Peyer's patch (tissue), 4 donors: ENCODE data around the gene FEV. TPM values are rescaled to one million over a fixed set of nuclear protein-coding genes. Genes with fewer than 3 reads are reported as not detected.
"Not testable (repeated sequence)": the region's sequence is repeated elsewhere in the genome, so short reads cannot be mapped to it uniquely, and the experiment has no call there.

Experiments used
- DNase-seq, 3 donors: peaks; one replicate each; pipeline ENCODE4 v3.0.0-alpha.2; 2017 to 2019
- H3K27ac ChIP-seq, 4 donors: fragments of 200-600 bp; sonication (generic); one replicate each; pipeline ENCODE4 v1.5.1; 2016 to 2019
- H3K27me3 ChIP-seq, 2 donors: fragments of 200-600 bp; sonication (generic); one replicate each; pipeline ENCODE4 v1.5.1; 2019
- H3K36me3 ChIP-seq, 3 donors: fragments of 200-600 bp; sonication (generic); one replicate each; pipeline ENCODE4 v1.5.1; 2016 to 2019
- H3K4me1 ChIP-seq, 4 donors: fragments of 200-600 bp; sonication (generic); one replicate each; pipeline ENCODE4 v1.5.1; 2016 to 2019
- H3K4me3 ChIP-seq, 4 donors: fragments of 200-600 bp; sonication (generic); 1 replicate in 3 of 4; 2 replicates in 1 of 4; pipeline ENCODE4 v1.5.1; 2016 to 2019; ENCODE audit warnings: mild to moderate bottlenecking in 1 of 4
- H3K9me3 ChIP-seq, 4 donors: fragments of 200-600 bp; sonication (generic); one replicate each; pipeline ENCODE4 v1.5.1; 2016 to 2019; ENCODE audit warnings: mild to moderate bottlenecking in 1 of 4
- CTCF ChIP-seq, 6 experiments: fragments of 450-650 bp in 4 of 6; fragments of 200-600 bp in 2 of 6; sonication (generic) in 1 of 6; IDR thresholded peaks; one replicate each; pipeline ENCODE4 v1.5.1; 2017 to 2019; ENCODE audit warnings: antibody characterized with exemption in 6 of 6, mild to moderate bottlenecking in 3 of 6, moderate library complexity in 1 of 6
- POLR2A ChIP-seq, 2 donors: fragments of 450-650 bp; IDR thresholded peaks; one replicate each; pipeline ENCODE4 v1.5.1; 2017; ENCODE audit warnings: antibody characterized with exemption in 2 of 2, mild to moderate bottlenecking in 2 of 2, moderate library complexity in 2 of 2
- small RNA-seq, 2 donors: library from RNA; depleted of rRNA; stranded (forward); fragments of <200 nt; gene quantifications; one replicate each; pipeline ENCODE3, GENCODE V24; 2016
- total RNA-seq, 4 donors: library from RNA; depleted of rRNA; stranded (reverse); fragments of >200 nt; gene quantifications; one replicate each; pipeline ENCODE4 v1.1.0, GENCODE V29; 2016

Gene FEV
- total RNA-seq, 4 donors from 2014 or later: 3.2 to 6.7 (median 5.1) TPM; not detected in 1

- no peaks in the 10 kb centered on the region for H3K9me3 ChIP-seq
- no peak overlapping the region for H3K4me3 ChIP-seq
- DNase-seq: no peak
- TF ChIP-seq POLR2A (IDR thresholded peaks at IDR 0.05): no peak
- no peak for TF ChIP-seq CTCF (IDR thresholded peaks at IDR 0.05)
- no peaks in the 10 kb centered on the region for H3K4me1 ChIP-seq
- H3K27me3 ChIP-seq: no peaks in the 10 kb centered on the region
- H3K36me3 ChIP-seq: no peaks in the 10 kb centered on the region
- no peak overlapping the region for H3K27ac ChIP-seq
Observed at GRCh38 chr2:218952160-218952559, 32.8 kb downstream of the FEV start.

- Histone ChIP-seq H3K27ac (no peak overlapping the region), H3K27me3 (no peaks in the 10 kb centered on the region), H3K36me3 (no peaks in the 10 kb centered on the region), H3K4me1 (no peaks in the 10 kb centered on the region), H3K4me3 (no peak overlapping the region), H3K9me3 (no peaks in the 10 kb centered on the region)
- DNase-seq: no peak
- no peak for TF ChIP-seq POLR2A (IDR thresholded peaks at IDR 0.05)
- no peak for TF ChIP-seq CTCF (IDR thresholded peaks at IDR 0.05)
Observed at GRCh38 chr2:218946621-218947020, 38.4 kb downstream of the FEV start.

- Histone ChIP-seq H3K4me3 (no peak overlapping the region), H3K27me3 (no peaks in the 10 kb centered on the region), H3K27ac (no peak overlapping the region), H3K9me3 (no peaks in the 10 kb centered on the region), H3K36me3 (no peaks in the 10 kb centered on the region), H3K4me1 (no peaks in the 10 kb centered on the region)
- TF ChIP-seq CTCF (IDR thresholded peaks at IDR 0.05) (no peak), POLR2A (IDR thresholded peaks at IDR 0.05) (no peak)
- DNase-seq: no peak
Observed at GRCh38 chr2:218944759-218945404, 40.1 kb downstream of the FEV start.

DNA sequence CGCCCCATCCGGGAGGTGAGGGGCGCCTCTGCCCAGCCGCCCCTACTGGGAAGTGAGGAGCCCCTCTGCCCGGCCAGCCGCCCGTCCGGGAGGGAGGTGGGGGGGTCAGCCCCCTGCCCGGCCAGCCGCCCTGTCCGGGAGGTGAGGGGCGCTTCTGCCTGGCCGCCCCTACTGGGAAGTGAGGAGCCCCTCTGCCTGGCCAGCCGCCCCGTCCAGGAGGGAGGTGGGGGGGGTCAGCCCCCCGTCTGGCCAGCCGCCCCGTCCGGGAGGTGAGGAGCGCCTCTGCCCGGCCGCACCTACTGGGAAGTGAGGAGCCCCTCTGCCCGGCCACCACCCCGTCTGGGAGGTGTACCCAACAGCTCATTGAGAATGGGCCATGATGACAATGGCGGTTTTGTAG lies 53.2 kb downstream of the FEV start:
- not testable (repeated sequence) for H3K36me3 ChIP-seq, H3K4me3 ChIP-seq, H3K4me1 ChIP-seq, H3K9me3 ChIP-seq, DNase-seq, H3K27me3 ChIP-seq, H3K27ac ChIP-seq

Small RNA genes within 50 kb of the gene (small RNA-seq; reads per million reads assigned to genes)
- gene MIR375: 5,925 to 25,102 reads per million in 2 donors

Other genes with a start within 250 kb of the FEV start
- gene CYP27A1, start 203.0 kb downstream of the FEV start, total RNA-seq: 100 to 1,000 TPM in 3 of 4 donors, 10 to 100 TPM in 1; 68.5 to 277 (median 168) TPM
- gene PRKAG3, start 153.4 kb downstream of the FEV start, total RNA-seq: not detected
- not detected for gene WNT6, start 125.4 kb downstream of the FEV start, total RNA-seq
- 1 to 10 TPM in 1 of 4 donors, under 1 TPM in 1, not detected in 2; 0.27 to 2.5 TPM for gene WNT10A, start 104.3 kb downstream of the FEV start, total RNA-seq
- 1 to 10 TPM in 1 of 4 donors, under 1 TPM in 2, not detected in 1; 0.54 to 1.1 (median 0.95) TPM for gene CDK5R2, start 25.5 kb downstream of the FEV start, total RNA-seq
- gene CRYBA2, start 8.2 kb upstream of the FEV start, total RNA-seq: 10 to 100 TPM in 1 of 4 donors, 1 to 10 TPM in 2, not detected in 1; 2.4 to 14.2 (median 9.4) TPM
- gene CFAP65, start 56.3 kb upstream of the FEV start, total RNA-seq: 1 to 10 TPM in 2 of 4 donors, not detected in 2; 1.5 to 3.6 TPM
- 100 to 1,000 TPM in 1 of 4 donors, 10 to 100 TPM in 3; 14.0 to 124 (median 71.1) TPM for gene IHH, start 75.7 kb upstream of the FEV start, total RNA-seq
- 10 to 100 TPM; 28.1 to 91.6 (median 67.2) TPM for gene NHEJ1, start 175.6 kb upstream of the FEV start, total RNA-seq
- 100 to 1,000 TPM in 1 of 4 donors, 10 to 100 TPM in 2, 1 to 10 TPM in 1; 5.0 to 111 (median 62.8) TPM for gene SLC23A3, start 184.8 kb upstream of the FEV start, total RNA-seq
- 10 to 100 TPM; 14.0 to 94.0 (median 77.4) TPM for gene CNPPD1, start 191.7 kb upstream of the FEV start, total RNA-seq
- gene RETREG2, start 193.1 kb upstream of the FEV start, total RNA-seq: 10 to 100 TPM; 44.6 to 80.3 (median 76.2) TPM
- 100 to 1,000 TPM in 3 of 4 donors, 10 to 100 TPM in 1; 43.7 to 129 (median 112) TPM for gene ZFAND2B, start 221.6 kb upstream of the FEV start, total RNA-seq
- gene ABCB6, start 233.8 kb upstream of the FEV start, total RNA-seq: 10 to 100 TPM; 18.0 to 42.1 (median 33.3) TPM
- 100 to 1,000 TPM in 1 of 4 donors, 10 to 100 TPM in 3; 23.1 to 107 (median 96.0) TPM for gene ATG9A, start 244.5 kb upstream of the FEV start, total RNA-seq
- gene ANKZF1, start 244.6 kb upstream of the FEV start, total RNA-seq: 100 to 1,000 TPM in 3 of 4 donors, 10 to 100 TPM in 1; 79.9 to 338 (median 164) TPM